ENCODE results near the gene GP5.

DNA sequence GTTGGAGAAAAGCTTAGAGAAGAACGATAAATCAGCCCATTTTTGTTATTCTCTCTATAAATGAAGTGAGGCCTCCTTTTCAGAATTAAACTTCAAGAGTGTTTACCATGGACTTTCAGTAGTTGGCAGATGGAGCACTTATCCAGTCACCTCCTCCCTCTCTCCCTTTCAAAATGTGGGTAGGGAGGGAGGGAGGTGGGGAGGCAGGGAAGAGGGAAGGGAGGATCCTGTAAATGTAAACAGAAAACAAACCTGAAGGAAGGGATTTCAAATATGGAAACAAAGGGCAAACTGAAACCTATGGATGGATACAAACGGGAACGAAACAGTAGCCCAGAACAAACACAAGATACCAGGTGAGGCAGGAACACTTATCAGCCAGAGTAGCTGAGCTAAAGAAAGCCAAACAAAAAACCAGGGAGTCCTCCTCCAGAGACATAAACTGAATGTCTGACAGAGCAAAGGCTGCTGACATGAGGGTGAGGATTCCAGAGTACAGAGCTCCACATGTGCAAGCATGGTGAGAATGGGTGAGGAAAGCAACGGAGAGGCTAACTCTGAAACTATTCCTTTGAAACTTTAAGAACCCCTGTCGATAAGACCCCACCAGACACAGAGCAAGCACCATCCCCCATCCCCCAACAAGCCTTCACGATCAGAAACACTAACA lies 41.0 kb upstream of the GP5 start:
- no peak for TF ChIP-seq CTCF (IDR thresholded peaks at IDR 0.05)
- TF ChIP-seq, protein P1, sequence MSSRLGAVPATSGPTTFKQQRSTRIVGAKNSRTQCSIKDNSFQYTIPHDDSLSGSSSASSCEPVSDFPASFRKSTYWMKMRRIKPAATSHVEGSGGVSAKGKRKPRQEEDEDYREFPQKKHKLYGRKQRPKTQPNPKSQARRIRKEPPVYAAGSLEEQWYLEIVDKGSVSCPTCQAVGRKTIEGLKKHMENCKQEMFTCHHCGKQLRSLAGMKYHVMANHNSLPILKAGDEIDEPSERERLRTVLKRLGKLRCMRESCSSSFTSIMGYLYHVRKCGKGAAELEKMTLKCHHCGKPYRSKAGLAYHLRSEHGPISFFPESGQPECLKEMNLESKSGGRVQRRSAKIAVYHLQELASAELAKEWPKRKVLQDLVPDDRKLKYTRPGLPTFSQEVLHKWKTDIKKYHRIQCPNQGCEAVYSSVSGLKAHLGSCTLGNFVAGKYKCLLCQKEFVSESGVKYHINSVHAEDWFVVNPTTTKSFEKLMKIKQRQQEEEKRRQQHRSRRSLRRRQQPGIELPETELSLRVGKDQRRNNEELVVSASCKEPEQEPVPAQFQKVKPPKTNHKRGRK (CRISPR knock-in tag; IDR thresholded peaks at IDR 0.05; ENCODE audit: borderline replicate concordance): no peak
- TF ChIP-seq, protein P2, sequence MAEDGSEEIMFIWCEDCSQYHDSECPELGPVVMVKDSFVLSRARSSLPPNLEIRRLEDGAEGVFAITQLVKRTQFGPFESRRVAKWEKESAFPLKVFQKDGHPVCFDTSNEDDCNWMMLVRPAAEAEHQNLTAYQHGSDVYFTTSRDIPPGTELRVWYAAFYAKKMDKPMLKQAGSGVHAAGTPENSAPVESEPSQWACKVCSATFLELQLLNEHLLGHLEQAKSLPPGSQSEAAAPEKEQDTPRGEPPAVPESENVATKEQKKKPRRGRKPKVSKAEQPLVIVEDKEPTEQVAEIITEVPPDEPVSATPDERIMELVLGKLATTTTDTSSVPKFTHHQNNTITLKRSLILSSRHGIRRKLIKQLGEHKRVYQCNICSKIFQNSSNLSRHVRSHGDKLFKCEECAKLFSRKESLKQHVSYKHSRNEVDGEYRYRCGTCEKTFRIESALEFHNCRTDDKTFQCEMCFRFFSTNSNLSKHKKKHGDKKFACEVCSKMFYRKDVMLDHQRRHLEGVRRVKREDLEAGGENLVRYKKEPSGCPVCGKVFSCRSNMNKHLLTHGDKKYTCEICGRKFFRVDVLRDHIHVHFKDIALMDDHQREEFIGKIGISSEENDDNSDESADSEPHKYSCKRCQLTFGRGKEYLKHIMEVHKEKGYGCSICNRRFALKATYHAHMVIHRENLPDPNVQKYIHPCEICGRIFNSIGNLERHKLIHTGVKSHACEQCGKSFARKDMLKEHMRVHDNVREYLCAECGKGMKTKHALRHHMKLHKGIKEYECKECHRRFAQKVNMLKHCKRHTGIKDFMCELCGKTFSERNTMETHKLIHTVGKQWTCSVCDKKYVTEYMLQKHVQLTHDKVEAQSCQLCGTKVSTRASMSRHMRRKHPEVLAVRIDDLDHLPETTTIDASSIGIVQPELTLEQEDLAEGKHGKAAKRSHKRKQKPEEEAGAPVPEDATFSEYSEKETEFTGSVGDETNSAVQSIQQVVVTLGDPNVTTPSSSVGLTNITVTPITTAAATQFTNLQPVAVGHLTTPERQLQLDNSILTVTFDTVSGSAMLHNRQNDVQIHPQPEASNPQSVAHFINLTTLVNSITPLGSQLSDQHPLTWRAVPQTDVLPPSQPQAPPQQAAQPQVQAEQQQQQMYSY (CRISPR knock-in tag; IDR thresholded peaks at IDR 0.05): no peak
- TF ChIP-seq, protein P3, sequence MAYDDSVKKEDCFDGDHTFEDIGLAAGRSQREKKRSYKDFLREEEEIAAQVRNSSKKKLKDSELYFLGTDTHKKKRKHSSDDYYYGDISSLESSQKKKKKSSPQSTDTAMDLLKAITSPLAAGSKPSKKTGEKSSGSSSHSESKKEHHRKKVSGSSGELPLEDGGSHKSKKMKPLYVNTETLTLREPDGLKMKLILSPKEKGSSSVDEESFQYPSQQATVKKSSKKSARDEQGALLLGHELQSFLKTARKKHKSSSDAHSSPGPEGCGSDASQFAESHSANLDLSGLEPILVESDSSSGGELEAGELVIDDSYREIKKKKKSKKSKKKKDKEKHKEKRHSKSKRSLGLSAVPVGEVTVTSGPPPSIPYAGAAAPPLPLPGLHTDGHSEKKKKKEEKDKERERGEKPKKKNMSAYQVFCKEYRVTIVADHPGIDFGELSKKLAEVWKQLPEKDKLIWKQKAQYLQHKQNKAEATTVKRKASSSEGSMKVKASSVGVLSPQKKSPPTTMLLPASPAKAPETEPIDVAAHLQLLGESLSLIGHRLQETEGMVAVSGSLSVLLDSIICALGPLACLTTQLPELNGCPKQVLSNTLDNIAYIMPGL (CRISPR knock-in tag; IDR thresholded peaks at IDR 0.05): no peak
- TF ChIP-seq, protein P4, sequence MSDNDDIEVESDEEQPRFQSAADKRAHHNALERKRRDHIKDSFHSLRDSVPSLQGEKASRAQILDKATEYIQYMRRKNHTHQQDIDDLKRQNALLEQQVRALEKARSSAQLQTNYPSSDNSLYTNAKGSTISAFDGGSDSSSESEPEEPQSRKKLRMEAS (CRISPR knock-in tag; IDR thresholded peaks at IDR 0.05): no peak

Data from WTC11 (cell line).